SK-N-SH (cell line): ENCODE data around the gene RPL28. TPM values are rescaled to one million over a fixed set of nuclear protein-coding genes. Genes with fewer than 3 reads are reported as not detected.

Source experiments
- CTCF ChIA-PET: fragments of 300-600, 350-600 bp; formaldehyde crosslinking; extraction: SDS; loops from one replicate; lab custom pipeline; 2021; lab: Yijun Ruan, JAX
- POLR2A ChIA-PET: fragments of 350-600 bp; sonication (Branson Sonifier 250); formaldehyde crosslinking; extraction: SDS; loops from one replicate; lab custom pipeline; 2020; ENCODE audit warnings: antibody characterized with exemption, inconsistent platforms; lab: Yijun Ruan, JAX
- DNase-seq: peaks from one replicate; pipeline ENCODE4 v3.0.0; 2012
- H2AFZ ChIP-seq: fragments of 200-600 bp; sonication (generic); 2 replicates; pipeline ENCODE4 v1.8.1; 2016; ENCODE audit warnings: antibody characterized with exemption, mild to moderate bottlenecking, low read depth
- H3F3A ChIP-seq: fragments of 200-600 bp; sonication (generic); replicated peaks from 2 replicates; pipeline ENCODE3; 2016; ENCODE audit warnings: antibody characterized with exemption, mild to moderate bottlenecking; ENCODE audit not compliant: insufficient read depth
- H3K27ac ChIP-seq, 2 experiments: fragments of 200-500 bp in 1 of 2; fragments of 200-600 bp in 1 of 2; sonication (Bioruptor generic) in 1 of 2; sonication (generic), shearing (Covaris generic) in 1 of 2; 2 replicates each; pipeline versions ENCODE4 v1.5.1 to v1.6.1; 2014 to 2016; ENCODE audit warnings: low read depth in 2 of 2, inconsistent platforms in 1 of 2, low read length in 1 of 2, mild to moderate bottlenecking in 1 of 2, mixed read lengths in 1 of 2
- H3K27me3 ChIP-seq: fragments of 200-600 bp; sonication (generic), shearing (Covaris generic); 2 replicates; pipeline ENCODE4 v1.6.1; 2016; ENCODE audit warnings: mixed run types; ENCODE audit not compliant: insufficient read depth
- H3K36me3 ChIP-seq, 2 experiments: fragments of 200-500 bp in 1 of 2; fragments of 200-600 bp in 1 of 2; sonication (Bioruptor generic) in 1 of 2; sonication (generic) in 1 of 2; replicated peaks in 1 of 2; 2 replicates each; pipeline versions ENCODE3 to v1.5.1; 2014 to 2016; ENCODE audit warnings: low read length in 1 of 2, mild to moderate bottlenecking in 1 of 2; ENCODE audit not compliant: insufficient read depth in 2 of 2, control insufficient read depth in 1 of 2
- H3K4me1 ChIP-seq, 2 experiments: fragments of 200-500 bp in 1 of 2; fragments of 200-600 bp in 1 of 2; sonication (Bioruptor generic) in 1 of 2; sonication (generic), shearing (Covaris generic) in 1 of 2; 2 replicates each; pipeline versions ENCODE4 v1.5.1 to v1.6.1; 2014 to 2016; ENCODE audit warnings: low read depth in 1 of 2, low read length in 1 of 2, mixed run types in 1 of 2; ENCODE audit not compliant: insufficient read depth in 2 of 2, control insufficient read depth in 1 of 2
- H3K4me2 ChIP-seq: fragments of 200-600 bp; sonication (generic), shearing (Covaris generic); 2 replicates; pipeline ENCODE4 v1.6.1; 2017; ENCODE audit warnings: mixed run types
- H3K4me3 ChIP-seq, 2 experiments: fragments of 200-500 bp in 1 of 2; fragments of 200-600 bp in 1 of 2; sonication (Bioruptor generic) in 1 of 2; sonication (generic), shearing (Covaris generic) in 1 of 2; 2 replicates each; pipeline versions ENCODE4 v1.5.1 to v1.8.1; 2014 to 2016; ENCODE audit warnings: low read depth in 2 of 2, inconsistent platforms in 1 of 2, low read length in 1 of 2, mild to moderate bottlenecking in 1 of 2, mixed read lengths in 1 of 2, moderate library complexity in 1 of 2
- H3K79me2 ChIP-seq: fragments of 200-600 bp; sonication (generic); 2 replicates; pipeline ENCODE4 v1.8.1; 2017; ENCODE audit warnings: mild to moderate bottlenecking; ENCODE audit not compliant: insufficient read depth
- H3K9ac ChIP-seq: fragments of 200-600 bp; sonication (generic); 2 replicates; pipeline ENCODE4 v1.6.1; 2017; ENCODE audit warnings: mixed run types
- H3K9me2 ChIP-seq: fragments of 200-600 bp; sonication (generic); 2 replicates; pipeline ENCODE4 v1.6.1; 2017; ENCODE audit warnings: mixed run types
- H3K9me3 ChIP-seq: fragments of 200-600 bp; sonication (generic); 2 replicates; pipeline ENCODE4 v1.6.1; 2017; ENCODE audit warnings: mixed run types, mild to moderate bottlenecking, moderate library complexity
- H4K20me1 ChIP-seq: fragments of 200-600 bp; sonication (generic); 2 replicates; pipeline ENCODE4 v1.6.1; 2017; ENCODE audit warnings: mild to moderate bottlenecking, mixed run types; ENCODE audit not compliant: insufficient read depth
- EP300 ChIP-seq, 2 experiments: IDR thresholded peaks; 2 replicates each; pipeline versions ENCODE4 v1.4.0 to v1.6.1; 2012; ENCODE audit warnings: borderline replicate concordance in 1 of 2, low read depth in 1 of 2, low read length in 1 of 2
- EZH2phosphoT487 ChIP-seq: fragments of 200-600 bp; sonication (generic); IDR thresholded peaks from 2 replicates; pipeline ENCODE4 v1.6.1; 2017; ENCODE audit warnings: low read depth, mixed run types, mild to moderate bottlenecking, antibody characterized with exemption, moderate library complexity, borderline replicate concordance
- GATA2 ChIP-seq: sonication (generic); formaldehyde crosslinking; IDR thresholded peaks from 2 replicates; pipeline ENCODE4 v1.5.0; 2020; ENCODE audit warnings: mild to moderate bottlenecking, missing genetic modification reagents
- JUND ChIP-seq: IDR thresholded peaks from 2 replicates; pipeline ENCODE4 v1.4.0; 2012
- MEF2A ChIP-seq: IDR thresholded peaks from 2 replicates; pipeline ENCODE4 v1.4.0; 2012; ENCODE audit warnings: low read depth, borderline replicate concordance
- RAD21 ChIP-seq: IDR thresholded peaks from 2 replicates; pipeline ENCODE4 v1.6.1; 2012; ENCODE audit warnings: mild to moderate bottlenecking, low read length
- RFX5 ChIP-seq: IDR thresholded peaks from 2 replicates; pipeline ENCODE4 v1.6.1; 2012; ENCODE audit warnings: mild to moderate bottlenecking, improper control_type of control experiment, low read length
- SIN3A ChIP-seq: IDR thresholded peaks from 2 replicates; pipeline ENCODE4 v1.6.1; 2012; ENCODE audit warnings: low read depth, mild to moderate bottlenecking, low read length, moderate library complexity, borderline replicate concordance
- TEAD4 ChIP-seq: IDR thresholded peaks from 2 replicates; pipeline ENCODE4 v1.4.0; 2012; ENCODE audit warnings: mild to moderate bottlenecking, borderline replicate concordance; ENCODE audit not compliant: insufficient read depth
- YY1 ChIP-seq: IDR thresholded peaks from 2 replicates; pipeline ENCODE4 v1.4.0; 2012; ENCODE audit warnings: low read depth, mild to moderate bottlenecking
- WGBS: methylation state at CpG from one replicate; pipeline ENCODE4 v1.1.6; 2017; ENCODE audit warnings: low lambda C conversion rate; 5-methylcytosine and 5-hydroxymethylcytosine counted together
- polyA plus RNA-seq, 3 experiments: library from polyadenylated mRNA; depleted of rRNA; stranded (reverse); fragments of >200 nt; gene quantifications; 2 replicates each; pipeline ENCODE4 v1.2.3, GENCODE V29; 2012
- TF ChIP-seq, protein P1 (sequence below): IDR thresholded peaks from 2 replicates; pipeline ENCODE4; 2012
- TF ChIP-seq, protein P2 (sequence below): IDR thresholded peaks from 2 replicates; pipeline ENCODE4 v1.4.0; 2012; ENCODE audit warnings: low read depth
- TF ChIP-seq, protein P3 (sequence below): fragments of 150-350 bp; IDR thresholded peaks from 2 replicates; pipeline ENCODE4 v1.6.1; 2017; ENCODE audit warnings: antibody characterized with exemption, low read length, low read depth, borderline replicate concordance
- TF ChIP-seq, protein P4 (sequence below): fragments of 150-350 bp; IDR thresholded peaks from 2 replicates; pipeline ENCODE4 v1.6.1; 2016; ENCODE audit warnings: mild to moderate bottlenecking, low read depth, low read length
- TF ChIP-seq, protein P5 (sequence below): IDR thresholded peaks from 2 replicates; pipeline ENCODE4 v1.4.0; 2012; ENCODE audit warnings: low read depth, borderline replicate concordance
- TF ChIP-seq, protein P6 (sequence below): IDR thresholded peaks from 2 replicates; pipeline ENCODE4 v1.4.0; 2012; ENCODE audit warnings: low read depth, borderline replicate concordance
- TF ChIP-seq, protein P7 (sequence below): fragments of 200-600 bp; sonication (generic); IDR thresholded peaks from 2 replicates; pipeline ENCODE4 v1.6.1; 2017; ENCODE audit warnings: antibody characterized with exemption, mild to moderate bottlenecking, moderate library complexity

Gene RPL28
- polyA plus RNA-seq, 1 of the 3 experiments (the other 2 are of a cell fraction) = 2,368 TPM

DNA sequence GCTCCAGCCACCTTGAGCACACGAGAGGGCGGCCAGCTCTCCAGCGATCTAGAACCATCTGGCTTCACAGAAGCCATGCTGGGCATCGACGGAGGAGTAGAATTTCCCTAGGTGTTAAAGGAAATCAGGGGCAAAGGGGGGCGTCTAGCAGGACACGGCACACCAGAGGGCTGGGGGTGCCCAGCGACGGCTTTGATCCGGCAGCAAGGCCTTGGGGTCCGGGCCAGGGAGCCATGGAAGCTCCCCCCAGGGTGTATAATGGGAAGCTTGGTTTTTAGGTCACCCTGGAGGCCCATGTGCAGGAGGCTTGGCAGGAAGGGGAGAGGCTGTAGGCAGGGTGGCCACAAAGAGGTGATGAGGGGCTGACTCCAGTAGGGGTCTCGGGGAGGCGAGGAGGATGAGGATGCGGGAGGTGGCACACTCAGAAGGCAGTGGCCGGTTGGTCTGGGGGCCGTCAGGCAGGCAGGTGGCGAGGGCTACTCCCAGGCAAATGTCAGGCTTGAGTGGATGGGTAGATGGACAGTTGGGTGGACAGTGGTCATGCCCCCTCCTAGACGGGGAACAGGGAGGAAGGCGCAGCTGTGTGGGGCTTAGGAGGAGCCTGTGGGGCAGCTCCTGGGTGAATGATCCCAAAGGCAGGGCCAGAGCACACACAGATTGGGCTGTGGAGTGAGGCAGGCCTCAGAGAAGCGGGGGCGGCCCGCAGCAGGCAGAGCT is 40.5 kb upstream of the RPL28 start:
- peaks cover 7% of the 10 kb centered on the region; the same call in 1 of the 2 replicates for H3K79me2 ChIP-seq
- ChIA-PET CTCF (interaction anchor here (0.8 to 1.0 kb wide), 4 partner anchors 38 to 287 kb away, joined by 3 read pairs; partner anchors contain the start of gene TMEM238), POLR2A (interaction anchor here (1.1 kb wide), 1 partner anchor 62 kb away, joined by 5 read pairs; the partner anchor contains the start of gene UBE2S)
- no peak overlapping the region for H3K9ac ChIP-seq
- TF ChIP-seq, protein P1, sequence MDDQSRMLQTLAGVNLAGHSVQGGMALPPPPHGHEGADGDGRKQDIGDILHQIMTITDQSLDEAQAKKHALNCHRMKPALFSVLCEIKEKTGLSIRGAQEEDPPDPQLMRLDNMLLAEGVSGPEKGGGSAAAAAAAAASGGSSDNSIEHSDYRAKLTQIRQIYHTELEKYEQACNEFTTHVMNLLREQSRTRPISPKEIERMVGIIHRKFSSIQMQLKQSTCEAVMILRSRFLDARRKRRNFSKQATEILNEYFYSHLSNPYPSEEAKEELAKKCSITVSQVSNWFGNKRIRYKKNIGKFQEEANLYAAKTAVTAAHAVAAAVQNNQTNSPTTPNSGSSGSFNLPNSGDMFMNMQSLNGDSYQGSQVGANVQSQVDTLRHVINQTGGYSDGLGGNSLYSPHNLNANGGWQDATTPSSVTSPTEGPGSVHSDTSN = no peak
- TF ChIP-seq, protein P2, sequence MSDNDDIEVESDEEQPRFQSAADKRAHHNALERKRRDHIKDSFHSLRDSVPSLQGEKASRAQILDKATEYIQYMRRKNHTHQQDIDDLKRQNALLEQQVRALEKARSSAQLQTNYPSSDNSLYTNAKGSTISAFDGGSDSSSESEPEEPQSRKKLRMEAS = no peak
- TF ChIP-seq JUND (no peak), TEAD4 (no peak), RAD21 (no peak), MEF2A (no peak), SIN3A (no peak), GATA2 (CRISPR knock-in tag) (no peak), YY1 (no peak), EP300 (IDR thresholded peaks at IDR 0.05; ENCODE audit: borderline replicate concordance in 1 of 2, low read depth in 1 of 2, low read length in 1 of 2) (no peak), EZH2phosphoT487 (no peak), RFX5 (no peak)
- TF ChIP-seq, protein P3, sequence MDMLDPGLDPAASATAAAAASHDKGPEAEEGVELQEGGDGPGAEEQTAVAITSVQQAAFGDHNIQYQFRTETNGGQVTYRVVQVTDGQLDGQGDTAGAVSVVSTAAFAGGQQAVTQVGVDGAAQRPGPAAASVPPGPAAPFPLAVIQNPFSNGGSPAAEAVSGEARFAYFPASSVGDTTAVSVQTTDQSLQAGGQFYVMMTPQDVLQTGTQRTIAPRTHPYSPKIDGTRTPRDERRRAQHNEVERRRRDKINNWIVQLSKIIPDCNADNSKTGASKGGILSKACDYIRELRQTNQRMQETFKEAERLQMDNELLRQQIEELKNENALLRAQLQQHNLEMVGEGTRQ = no peak
- TF ChIP-seq, protein P4, sequence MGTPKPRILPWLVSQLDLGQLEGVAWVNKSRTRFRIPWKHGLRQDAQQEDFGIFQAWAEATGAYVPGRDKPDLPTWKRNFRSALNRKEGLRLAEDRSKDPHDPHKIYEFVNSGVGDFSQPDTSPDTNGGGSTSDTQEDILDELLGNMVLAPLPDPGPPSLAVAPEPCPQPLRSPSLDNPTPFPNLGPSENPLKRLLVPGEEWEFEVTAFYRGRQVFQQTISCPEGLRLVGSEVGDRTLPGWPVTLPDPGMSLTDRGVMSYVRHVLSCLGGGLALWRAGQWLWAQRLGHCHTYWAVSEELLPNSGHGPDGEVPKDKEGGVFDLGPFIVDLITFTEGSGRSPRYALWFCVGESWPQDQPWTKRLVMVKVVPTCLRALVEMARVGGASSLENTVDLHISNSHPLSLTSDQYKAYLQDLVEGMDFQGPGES = no peak
- TF ChIP-seq, protein P5, sequence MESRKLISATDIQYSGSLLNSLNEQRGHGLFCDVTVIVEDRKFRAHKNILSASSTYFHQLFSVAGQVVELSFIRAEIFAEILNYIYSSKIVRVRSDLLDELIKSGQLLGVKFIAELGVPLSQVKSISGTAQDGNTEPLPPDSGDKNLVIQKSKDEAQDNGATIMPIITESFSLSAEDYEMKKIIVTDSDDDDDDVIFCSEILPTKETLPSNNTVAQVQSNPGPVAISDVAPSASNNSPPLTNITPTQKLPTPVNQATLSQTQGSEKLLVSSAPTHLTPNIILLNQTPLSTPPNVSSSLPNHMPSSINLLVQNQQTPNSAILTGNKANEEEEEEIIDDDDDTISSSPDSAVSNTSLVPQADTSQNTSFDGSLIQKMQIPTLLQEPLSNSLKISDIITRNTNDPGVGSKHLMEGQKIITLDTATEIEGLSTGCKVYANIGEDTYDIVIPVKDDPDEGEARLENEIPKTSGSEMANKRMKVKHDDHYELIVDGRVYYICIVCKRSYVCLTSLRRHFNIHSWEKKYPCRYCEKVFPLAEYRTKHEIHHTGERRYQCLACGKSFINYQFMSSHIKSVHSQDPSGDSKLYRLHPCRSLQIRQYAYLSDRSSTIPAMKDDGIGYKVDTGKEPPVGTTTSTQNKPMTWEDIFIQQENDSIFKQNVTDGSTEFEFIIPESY = no peak
- TF ChIP-seq, protein P6, sequence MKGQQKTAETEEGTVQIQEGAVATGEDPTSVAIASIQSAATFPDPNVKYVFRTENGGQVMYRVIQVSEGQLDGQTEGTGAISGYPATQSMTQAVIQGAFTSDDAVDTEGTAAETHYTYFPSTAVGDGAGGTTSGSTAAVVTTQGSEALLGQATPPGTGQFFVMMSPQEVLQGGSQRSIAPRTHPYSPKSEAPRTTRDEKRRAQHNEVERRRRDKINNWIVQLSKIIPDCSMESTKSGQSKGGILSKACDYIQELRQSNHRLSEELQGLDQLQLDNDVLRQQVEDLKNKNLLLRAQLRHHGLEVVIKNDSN = no peak
- TF ChIP-seq, protein P7, sequence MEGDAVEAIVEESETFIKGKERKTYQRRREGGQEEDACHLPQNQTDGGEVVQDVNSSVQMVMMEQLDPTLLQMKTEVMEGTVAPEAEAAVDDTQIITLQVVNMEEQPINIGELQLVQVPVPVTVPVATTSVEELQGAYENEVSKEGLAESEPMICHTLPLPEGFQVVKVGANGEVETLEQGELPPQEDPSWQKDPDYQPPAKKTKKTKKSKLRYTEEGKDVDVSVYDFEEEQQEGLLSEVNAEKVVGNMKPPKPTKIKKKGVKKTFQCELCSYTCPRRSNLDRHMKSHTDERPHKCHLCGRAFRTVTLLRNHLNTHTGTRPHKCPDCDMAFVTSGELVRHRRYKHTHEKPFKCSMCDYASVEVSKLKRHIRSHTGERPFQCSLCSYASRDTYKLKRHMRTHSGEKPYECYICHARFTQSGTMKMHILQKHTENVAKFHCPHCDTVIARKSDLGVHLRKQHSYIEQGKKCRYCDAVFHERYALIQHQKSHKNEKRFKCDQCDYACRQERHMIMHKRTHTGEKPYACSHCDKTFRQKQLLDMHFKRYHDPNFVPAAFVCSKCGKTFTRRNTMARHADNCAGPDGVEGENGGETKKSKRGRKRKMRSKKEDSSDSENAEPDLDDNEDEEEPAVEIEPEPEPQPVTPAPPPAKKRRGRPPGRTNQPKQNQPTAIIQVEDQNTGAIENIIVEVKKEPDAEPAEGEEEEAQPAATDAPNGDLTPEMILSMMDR = no peak
- H3K27ac ChIP-seq = peak overlapping the region in 1 of 2 experiments; percentile 85; a peak in 2 of 4 replicates
- no peaks in the 10 kb centered on the region for H3K27me3 ChIP-seq
- WGBS = 94% methylated on average over 22 of the region's 22 CpGs
- H2AFZ ChIP-seq = no peak overlapping the region
- H3K9me2 ChIP-seq = no peaks in the 10 kb centered on the region
- H3K4me3 ChIP-seq = no peak overlapping the region
- H3K4me2 ChIP-seq = no peak overlapping the region
- H3F3A ChIP-seq = peaks cover 6% of the 10 kb centered on the region
- peaks cover 0 to 38% of the 10 kb centered on the region in 2 experiments; a peak in 1 of 4 replicates for H3K4me1 ChIP-seq
- no peaks in the 10 kb centered on the region for H3K9me3 ChIP-seq
- no peak for DNase-seq
- peaks cover 0 to 4% of the 10 kb centered on the region in 2 experiments for H3K36me3 ChIP-seq
- no peaks in the 10 kb centered on the region for H4K20me1 ChIP-seq
